ENCODE data around the gene DMTF1. TPM values are rescaled to one million over a fixed set of nuclear protein-coding genes. Genes with fewer than 3 reads are reported as not detected.
"Not testable (repeated sequence)": the region's sequence is repeated elsewhere in the genome, so short reads cannot be mapped to it uniquely, and the experiment has no call there.

DMTF1 gene
- total RNA-seq, 1 donor, result 91.1 TPM

DNA sequence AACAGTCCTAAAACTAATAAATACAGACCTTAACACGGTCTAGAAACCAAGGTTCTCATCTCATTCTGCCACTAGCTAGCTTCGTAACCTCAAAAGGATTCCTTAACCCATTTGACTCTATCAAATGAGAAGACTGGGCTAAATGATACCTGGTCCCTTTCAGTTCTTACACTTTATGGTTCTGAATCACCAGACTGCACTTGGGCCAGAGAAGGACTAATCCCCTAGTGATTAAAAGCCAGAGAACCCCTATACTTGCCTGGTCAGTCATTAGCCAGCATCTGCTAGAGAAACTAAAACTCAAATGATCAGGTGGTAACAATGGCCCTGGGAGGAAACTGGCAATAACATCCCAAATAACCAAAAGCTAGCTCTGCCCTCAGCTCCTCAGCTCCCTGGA is 50.5 kb downstream of the DMTF1 start:
- TF ChIP-seq, protein P1, sequence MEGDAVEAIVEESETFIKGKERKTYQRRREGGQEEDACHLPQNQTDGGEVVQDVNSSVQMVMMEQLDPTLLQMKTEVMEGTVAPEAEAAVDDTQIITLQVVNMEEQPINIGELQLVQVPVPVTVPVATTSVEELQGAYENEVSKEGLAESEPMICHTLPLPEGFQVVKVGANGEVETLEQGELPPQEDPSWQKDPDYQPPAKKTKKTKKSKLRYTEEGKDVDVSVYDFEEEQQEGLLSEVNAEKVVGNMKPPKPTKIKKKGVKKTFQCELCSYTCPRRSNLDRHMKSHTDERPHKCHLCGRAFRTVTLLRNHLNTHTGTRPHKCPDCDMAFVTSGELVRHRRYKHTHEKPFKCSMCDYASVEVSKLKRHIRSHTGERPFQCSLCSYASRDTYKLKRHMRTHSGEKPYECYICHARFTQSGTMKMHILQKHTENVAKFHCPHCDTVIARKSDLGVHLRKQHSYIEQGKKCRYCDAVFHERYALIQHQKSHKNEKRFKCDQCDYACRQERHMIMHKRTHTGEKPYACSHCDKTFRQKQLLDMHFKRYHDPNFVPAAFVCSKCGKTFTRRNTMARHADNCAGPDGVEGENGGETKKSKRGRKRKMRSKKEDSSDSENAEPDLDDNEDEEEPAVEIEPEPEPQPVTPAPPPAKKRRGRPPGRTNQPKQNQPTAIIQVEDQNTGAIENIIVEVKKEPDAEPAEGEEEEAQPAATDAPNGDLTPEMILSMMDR (IDR thresholded peaks at IDR 0.05; ENCODE audit: insufficient read depth, low read length), result no peak
- no peak for DNase-seq (ENCODE audit: low read depth)
- no peak overlapping the region for H3K4me3 ChIP-seq (ENCODE audit: low read depth, low read length)

DNA sequence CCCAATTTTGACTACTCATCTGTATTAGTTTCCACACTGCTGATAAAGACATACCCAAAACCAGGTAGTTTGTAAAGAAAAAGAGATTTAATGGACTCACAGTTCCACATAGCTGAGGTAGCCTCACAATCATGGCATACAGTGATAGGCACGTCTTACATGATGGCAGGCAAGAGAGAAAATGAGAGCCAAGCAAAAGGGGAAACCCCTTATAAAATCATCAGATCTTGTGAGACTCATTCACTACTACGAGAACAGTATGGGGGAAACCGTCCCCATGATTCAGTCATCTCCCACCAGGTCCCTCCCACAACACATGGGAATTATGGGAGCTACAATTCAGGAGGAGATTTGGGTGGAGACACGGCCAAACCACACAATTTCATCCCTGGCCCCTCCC is 51.7 kb downstream of the DMTF1 start:
- DNase-seq (ENCODE audit: low read depth); H3K4me3 ChIP-seq (ENCODE audit: low read depth, low read length): not testable (repeated sequence)

DNA sequence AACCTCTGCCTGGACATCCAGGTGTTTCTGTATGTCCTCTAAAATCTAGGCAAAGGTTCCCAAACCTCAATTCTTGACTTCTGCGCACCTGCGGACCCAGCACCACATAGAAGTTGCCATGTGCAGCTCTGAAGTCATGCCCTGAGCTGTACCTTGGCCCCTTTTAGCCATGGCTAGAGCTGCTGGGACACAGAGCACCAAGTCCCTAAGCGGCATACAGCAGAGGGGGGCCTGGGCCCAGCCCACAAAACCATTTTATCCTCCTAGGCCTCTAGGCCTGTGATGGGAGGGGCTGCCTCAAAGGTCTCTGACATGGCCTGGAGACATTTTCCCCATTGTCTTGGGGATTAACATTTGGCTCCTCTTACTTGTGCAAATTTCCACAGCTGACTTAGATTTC is 52.7 kb downstream of the DMTF1 start:
- H3K4me3 ChIP-seq (ENCODE audit: low read depth, low read length), result no peak overlapping the region
- DNase-seq (ENCODE audit: low read depth), result no peak
- TF ChIP-seq, protein P1 (IDR thresholded peaks at IDR 0.05; ENCODE audit: insufficient read depth, low read length), result no peak

DNA sequence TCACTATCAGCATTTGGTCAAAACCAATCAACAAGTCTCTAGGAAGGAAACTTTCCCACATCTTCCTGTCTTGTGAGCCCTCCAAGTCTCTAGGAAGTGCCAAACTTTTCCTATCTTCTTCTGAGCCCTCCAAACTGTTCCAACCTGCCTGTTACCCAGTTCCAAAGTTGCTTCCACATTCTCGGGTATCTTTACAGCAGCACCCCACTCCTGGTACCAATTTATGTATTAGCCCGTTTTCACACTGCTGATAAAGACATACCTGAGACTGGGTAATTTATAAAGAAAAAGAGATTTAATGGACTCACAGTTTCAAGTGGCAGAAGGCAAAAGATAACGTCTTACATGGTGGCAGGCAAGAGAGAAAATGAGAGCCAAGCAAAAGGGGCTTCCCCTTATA is 53.4 kb downstream of the DMTF1 start:
- DNase-seq (ENCODE audit: low read depth); H3K4me3 ChIP-seq (ENCODE audit: low read depth, low read length): not testable (repeated sequence)

DNA sequence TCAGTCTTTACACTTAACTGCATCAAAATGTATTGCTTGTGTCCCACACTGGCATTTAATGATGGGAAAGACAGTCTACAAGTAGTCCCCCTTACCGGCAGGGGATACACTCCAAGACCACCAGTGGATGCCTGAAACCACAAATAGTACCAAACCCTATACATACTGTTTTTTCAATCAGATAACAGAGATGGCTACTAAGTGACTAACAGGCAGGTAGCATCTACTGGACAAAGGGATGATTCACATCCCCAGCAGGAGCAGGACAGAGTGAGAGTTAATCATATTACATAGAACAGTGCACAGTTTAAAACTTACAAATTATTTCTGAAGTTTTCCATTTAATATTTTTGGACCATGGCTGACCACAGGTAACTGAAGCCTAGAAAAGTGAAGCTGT is 54.1 kb downstream of the DMTF1 start:
- H3K4me3 ChIP-seq (ENCODE audit: low read depth, low read length), result no peak overlapping the region
- TF ChIP-seq, protein P1 (IDR thresholded peaks at IDR 0.05; ENCODE audit: insufficient read depth, low read length), result no peak
- DNase-seq (ENCODE audit: low read depth), result no peak

DNA sequence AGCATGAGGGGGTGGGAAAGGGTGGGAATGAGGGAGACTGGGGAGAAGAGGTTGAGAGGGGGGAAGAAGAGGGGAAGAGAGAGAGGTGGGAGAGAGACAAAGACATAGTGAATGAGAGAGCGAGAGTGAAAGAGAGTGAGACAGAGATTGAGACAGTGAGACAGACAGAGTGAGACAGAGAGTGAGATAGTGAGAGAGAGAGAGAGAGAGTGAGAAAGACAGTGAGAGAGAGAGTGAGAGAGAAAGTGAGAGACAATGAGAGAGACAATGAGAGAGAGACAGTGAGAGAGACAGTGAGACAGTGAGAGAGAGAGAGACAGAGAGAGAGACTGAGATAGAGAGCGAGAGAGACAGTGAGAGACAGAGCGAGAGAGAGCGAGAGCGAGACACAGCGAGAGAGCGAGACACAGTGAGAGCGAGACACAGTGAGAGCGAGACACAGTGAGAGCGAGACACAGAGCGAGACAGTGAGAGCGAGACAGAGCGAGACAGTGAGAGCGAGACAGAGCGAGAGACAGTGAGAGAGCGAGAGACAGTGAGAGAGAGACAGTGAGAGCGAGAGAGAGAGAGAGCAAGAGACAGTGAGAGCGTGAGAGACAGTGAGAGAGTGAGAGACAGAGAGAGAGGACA is 57.2 kb downstream of the DMTF1 start:
- TF ChIP-seq, protein P1 (IDR thresholded peaks at IDR 0.05; ENCODE audit: insufficient read depth, low read length), result no peak
- H3K4me3 ChIP-seq (ENCODE audit: low read depth, low read length), result no peak overlapping the region
- DNase-seq (ENCODE audit: low read depth), result no peak

DNA sequence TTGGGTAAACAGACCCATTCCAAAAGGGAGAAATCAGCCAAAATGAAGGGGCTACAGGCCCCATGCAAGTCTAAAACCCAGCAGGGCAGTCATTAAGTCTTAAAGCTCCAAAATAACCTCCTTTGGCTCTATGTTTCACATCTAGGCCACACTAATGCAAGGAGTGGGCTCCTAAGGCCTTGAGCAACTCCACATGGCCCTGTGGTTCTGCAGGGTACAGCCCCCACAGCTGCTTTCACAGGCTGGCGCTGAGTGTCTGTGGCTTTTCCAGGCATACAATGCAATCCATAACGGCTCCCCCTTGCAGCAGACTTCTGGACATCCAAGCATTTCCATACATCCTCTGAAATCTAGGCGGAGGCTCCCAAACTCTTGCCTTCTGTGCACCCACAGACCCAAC is 58.3 kb downstream of the DMTF1 start:
- TF ChIP-seq, protein P1 (IDR thresholded peaks at IDR 0.05; ENCODE audit: insufficient read depth, low read length), result no peak
- no peak overlapping the region for H3K4me3 ChIP-seq (ENCODE audit: low read depth, low read length)
- no peak for DNase-seq (ENCODE audit: low read depth)

DNA sequence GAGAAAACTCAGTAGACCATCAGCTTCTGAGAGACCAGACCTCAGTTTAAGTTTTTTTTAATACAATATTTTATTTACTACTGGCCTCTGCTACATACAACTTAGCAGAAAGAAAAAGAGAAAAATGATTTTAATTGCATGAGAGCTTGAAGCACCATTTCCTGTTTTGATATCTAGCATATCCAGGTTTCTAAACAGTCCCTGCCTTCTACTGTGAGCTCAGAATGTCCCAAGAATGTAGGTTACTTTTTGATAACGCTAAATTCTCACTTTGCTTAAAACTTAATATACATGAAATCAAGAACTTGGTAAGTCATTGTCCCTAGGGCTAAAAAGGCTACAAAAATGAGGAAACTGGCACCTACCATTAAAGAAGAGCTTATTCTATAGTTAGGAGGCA is 60.2 kb downstream of the DMTF1 start:
- H3K4me3 ChIP-seq (ENCODE audit: low read depth, low read length), result no peak overlapping the region
- no peak for DNase-seq (ENCODE audit: low read depth)
- TF ChIP-seq, protein P1 (IDR thresholded peaks at IDR 0.05; ENCODE audit: insufficient read depth, low read length), result no peak

Data from fibroblast of the aortic adventitia (primary cell).